ENCODE measurements around the gene PCBP3. TPM values are rescaled to one million over a fixed set of nuclear protein-coding genes. Genes with fewer than 3 reads are reported as not detected.

Gene PCBP3
- total and polyA plus RNA-seq, 2 donors (not counting 3 experiments of a cell fraction or from before 2014, with no cell fraction given) = 0.06 to 1.1 TPM

DNA sequence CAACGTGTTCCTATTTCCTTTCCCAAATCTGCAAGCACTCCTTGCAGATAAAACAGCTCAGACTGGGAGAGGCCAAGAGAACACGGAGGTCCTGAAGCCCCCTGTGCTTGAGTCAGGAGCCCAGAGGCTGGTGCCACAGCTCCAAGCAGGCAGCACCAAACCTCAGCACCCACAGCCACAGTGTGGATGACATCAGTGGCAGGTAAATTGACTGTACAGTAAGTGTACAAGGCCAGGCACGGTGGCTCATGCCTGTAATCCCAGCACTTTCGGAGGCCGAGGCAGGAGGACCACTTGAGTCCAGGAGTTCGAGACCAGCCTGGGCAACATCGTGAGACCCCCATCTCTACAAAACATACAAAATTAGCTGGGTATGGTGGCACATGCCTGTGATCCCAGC is 336.1 kb downstream of the PCBP3 start:
- H3K9me3 ChIP-seq (replicated peaks; ENCODE audit: control insufficient read depth, insufficient read depth, low read length) = no peaks in the 10 kb centered on the region
- no peak for FAIRE-seq
- ChIA-PET CTCF (no interaction called here), POLR2A (no interaction called here)
- no peak overlapping the region for H3K9ac ChIP-seq (replicated peaks; ENCODE audit: extremely low read depth, insufficient read depth, low read length)
- no peak for DNase-seq (ENCODE audit: low read depth, low spot score)
- H3K9me1 ChIP-seq (replicated peaks; ENCODE audit: control insufficient read depth, extremely low read depth, insufficient read depth, low read length) = no peaks in the 10 kb centered on the region
- H3K4me3 ChIP-seq (replicated peaks in 1 of 3; ENCODE audit: insufficient read depth in 1 of 3, low read depth in 1 of 3, low read length in 3 of 3) = no peak overlapping the region
- H3K4me2 ChIP-seq (ENCODE audit: insufficient read depth, low read length) = no peak overlapping the region
- H3K36me3 ChIP-seq (ENCODE audit: control insufficient read depth in 2 of 2, extremely low read depth in 1 of 2, insufficient read depth in 2 of 2, low read length in 2 of 2) = no peaks in the 10 kb centered on the region
- dilution Hi-C loops (cut with MboI; ENCODE audit: extremely low pct_ligation_motif_present, low sequenced_read_pairs) (no loop called here), intact Hi-C loops (cut with micrococcal nuclease) (no loop called here)
- no peaks in the 10 kb centered on the region for H4K20me1 ChIP-seq (replicated peaks; ENCODE audit: control insufficient read depth, extremely low read depth, insufficient read depth, low read length)
- TF ChIP-seq GATA2 (IDR thresholded peaks at IDR 0.05; ENCODE audit: insufficient read depth, insufficient read length, low read depth, low read length) (no peak), MYC (IDR thresholded peaks at IDR 0.05; ENCODE audit: low read depth, low read length) (no peak), FOS (IDR thresholded peaks at IDR 0.05; ENCODE audit: borderline replicate concordance, insufficient read depth, low read length) (no peak), POLR2AphosphoS5 (IDR thresholded peaks at IDR 0.05; ENCODE audit: insufficient read depth, low read depth, low read length) (no peak), JUN (IDR thresholded peaks at IDR 0.05; ENCODE audit: borderline replicate concordance, insufficient read depth, insufficient read length, low read depth) (no peak), POLR2A (IDR thresholded peaks at IDR 0.05; ENCODE audit: low read depth, low read length) (no peak), EZH2 (IDR thresholded peaks at IDR 0.05; ENCODE audit: borderline replicate concordance, low read depth, low read length, severe bottlenecking) (no peak)
- TF ChIP-seq, protein P1, sequence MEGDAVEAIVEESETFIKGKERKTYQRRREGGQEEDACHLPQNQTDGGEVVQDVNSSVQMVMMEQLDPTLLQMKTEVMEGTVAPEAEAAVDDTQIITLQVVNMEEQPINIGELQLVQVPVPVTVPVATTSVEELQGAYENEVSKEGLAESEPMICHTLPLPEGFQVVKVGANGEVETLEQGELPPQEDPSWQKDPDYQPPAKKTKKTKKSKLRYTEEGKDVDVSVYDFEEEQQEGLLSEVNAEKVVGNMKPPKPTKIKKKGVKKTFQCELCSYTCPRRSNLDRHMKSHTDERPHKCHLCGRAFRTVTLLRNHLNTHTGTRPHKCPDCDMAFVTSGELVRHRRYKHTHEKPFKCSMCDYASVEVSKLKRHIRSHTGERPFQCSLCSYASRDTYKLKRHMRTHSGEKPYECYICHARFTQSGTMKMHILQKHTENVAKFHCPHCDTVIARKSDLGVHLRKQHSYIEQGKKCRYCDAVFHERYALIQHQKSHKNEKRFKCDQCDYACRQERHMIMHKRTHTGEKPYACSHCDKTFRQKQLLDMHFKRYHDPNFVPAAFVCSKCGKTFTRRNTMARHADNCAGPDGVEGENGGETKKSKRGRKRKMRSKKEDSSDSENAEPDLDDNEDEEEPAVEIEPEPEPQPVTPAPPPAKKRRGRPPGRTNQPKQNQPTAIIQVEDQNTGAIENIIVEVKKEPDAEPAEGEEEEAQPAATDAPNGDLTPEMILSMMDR (IDR thresholded peaks at IDR 0.05; ENCODE audit: extremely low read depth in 1 of 2, insufficient read depth in 1 of 2, low read depth in 1 of 2, low read length in 2 of 2) = no peak
- TF ChIP-seq, protein P2, sequence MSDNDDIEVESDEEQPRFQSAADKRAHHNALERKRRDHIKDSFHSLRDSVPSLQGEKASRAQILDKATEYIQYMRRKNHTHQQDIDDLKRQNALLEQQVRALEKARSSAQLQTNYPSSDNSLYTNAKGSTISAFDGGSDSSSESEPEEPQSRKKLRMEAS (IDR thresholded peaks at IDR 0.05; ENCODE audit: insufficient read depth, insufficient read length) = no peak
- BruUV-seq (replicated peaks) = no TSS peak
- H3K27ac ChIP-seq (ENCODE audit: insufficient read depth, low read depth, low read length) = no peak overlapping the region
- peaks cover 0 to 4% of the 10 kb centered on the region in 2 experiments for H3K27me3 ChIP-seq (ENCODE audit: control insufficient read depth in 2 of 2, insufficient read depth in 2 of 2, low read length in 2 of 2)
- H3K79me2 ChIP-seq (ENCODE audit: control insufficient read depth, insufficient read depth, low read length) = no peaks in the 10 kb centered on the region
- peaks cover 14% of the 10 kb centered on the region for H3K4me1 ChIP-seq (ENCODE audit: control insufficient read depth, extremely low read depth, insufficient read depth, low read length)
- H2AFZ ChIP-seq (ENCODE audit: low read depth, low read length) = no peak overlapping the region

All from endothelial cell of umbilical vein (primary cell).